Measurements from ENCODE around the gene CADPS.

CADPS gene

DNA sequence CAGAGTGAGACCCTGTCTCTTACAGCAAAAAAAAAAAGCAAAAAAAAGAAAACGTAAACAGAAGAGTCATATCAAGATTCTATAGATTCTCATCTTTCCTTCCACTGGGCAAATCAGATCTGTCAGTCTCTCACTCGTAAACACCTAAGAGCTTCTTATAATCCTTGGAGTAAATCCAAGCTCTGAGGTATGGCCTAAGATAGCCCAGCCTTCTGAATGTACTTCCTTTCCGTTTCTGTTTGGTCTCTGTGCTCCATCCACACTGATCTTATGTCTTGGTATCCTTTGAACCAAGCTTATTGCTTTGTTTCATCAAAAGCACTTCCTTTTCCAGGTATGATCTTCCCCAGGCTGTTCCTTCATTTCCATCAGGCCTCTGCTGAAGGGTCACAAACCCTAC is 137.8 kb downstream of the CADPS start:
- no peak for DNase-seq (ENCODE audit: low spot score)

DNA sequence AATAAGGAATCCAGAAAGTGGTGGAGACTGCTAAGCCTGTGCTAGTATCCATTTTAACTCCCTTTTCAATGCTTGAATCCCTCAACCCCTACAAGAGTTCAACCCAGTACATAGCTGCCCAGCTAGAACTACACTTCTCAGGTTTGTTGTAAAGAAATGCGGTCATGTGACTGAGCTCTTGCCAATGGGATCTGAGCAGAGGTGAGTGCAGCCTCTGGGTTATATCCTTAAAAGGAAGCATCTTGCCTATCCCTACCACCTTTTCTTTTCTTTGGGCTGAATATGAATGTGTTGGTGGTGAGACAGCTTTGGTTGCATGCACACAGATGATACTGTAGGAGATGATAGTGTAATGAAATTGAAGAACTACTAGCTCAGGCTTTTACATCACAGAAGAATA is 139.7 kb downstream of the CADPS start:
- no peak for DNase-seq (ENCODE audit: low spot score)

DNA sequence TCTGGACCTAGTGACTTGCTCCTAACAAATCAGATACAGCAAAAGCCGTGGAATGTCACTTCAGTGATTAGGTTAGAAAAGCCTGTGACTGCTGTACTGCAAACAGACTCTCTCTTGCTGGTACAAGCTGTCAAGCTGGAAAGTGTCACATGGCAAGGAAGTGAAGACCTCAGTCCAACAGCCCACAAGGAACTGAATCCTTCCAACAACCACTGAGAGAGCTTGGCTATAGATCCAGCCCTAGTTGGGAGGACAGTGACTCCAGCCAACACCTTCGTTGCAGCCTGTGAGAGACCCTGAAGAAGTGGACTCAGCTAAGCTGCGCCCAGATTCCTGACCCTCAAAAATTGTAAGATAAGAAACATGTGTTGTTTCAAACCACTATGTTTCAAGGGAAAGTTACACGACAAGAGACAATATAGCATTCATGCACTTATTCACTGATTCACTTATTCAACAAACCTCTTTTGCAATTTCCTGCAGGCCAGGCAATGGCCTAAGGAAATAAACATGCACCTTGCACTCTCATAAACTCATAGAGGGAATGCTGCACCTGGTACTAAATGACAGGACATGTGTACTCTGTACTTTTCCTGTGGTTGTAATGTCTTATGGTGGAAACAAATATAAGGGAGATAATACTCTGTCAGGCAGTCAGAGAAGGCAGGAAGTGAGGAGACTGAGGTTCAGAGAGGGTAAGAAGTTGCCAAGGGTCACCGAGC is 142.9 kb downstream of the CADPS start:
- no peak for DNase-seq (ENCODE audit: low spot score)

DNA sequence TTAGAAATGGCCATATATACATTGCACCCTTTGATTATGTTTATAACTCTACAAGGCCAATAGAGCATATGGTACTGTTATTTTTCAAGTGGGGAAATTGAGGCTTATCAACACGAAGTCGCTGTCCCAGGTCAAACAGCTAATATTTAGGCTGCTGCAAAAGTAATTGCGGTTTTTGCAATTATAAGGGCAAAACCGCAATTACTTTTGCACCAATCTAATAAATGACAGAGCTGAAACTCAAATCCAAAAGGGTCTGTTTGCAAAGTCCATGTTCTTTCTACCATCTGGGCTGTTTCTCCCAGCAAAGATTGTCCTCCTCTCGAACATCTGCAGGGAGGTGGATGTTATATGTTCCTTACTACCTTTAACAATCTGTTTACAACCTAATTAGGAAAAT is 147.2 kb downstream of the CADPS start:
- DNase-seq (ENCODE audit: low spot score): no peak

DNA sequence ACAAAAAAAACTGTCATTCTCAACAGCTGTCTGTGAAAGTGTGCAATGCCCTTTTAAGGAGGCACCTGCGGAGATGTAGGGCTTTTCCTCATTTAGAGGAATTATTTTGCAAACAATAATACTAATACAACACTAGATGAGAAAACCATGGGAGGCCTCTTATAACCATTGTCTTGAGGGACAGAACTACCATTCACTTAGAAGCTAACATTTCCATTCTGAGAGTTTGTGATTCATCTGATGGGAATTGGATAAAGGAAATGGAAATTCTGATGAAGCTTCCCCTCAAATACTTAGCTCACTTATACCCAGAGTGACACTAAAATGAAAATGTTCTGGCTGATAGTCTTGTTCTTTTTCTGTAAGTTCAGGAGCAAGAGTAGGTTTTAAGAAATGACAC is 147.7 kb downstream of the CADPS start:
- no peak for DNase-seq (ENCODE audit: low spot score)

DNA sequence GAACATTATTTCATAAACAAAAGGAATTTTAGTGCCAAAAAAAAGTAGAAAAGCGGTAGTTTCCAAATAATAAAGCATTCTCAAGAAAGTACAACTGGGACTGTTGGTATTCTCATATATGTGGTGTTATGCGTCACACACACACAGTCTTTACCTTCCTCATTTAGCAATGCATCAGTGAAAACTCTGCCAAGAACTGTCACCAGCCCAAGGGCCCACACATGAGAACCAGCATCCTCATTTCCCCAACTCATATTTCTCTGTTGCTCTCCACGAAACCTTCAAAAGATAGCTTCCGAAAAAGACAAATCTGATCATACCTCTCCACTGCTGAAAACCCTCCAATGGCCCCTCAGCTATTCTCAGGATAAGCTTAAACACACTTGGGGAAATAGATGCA is 150.7 kb downstream of the CADPS start:
- no peak for DNase-seq (ENCODE audit: low spot score)

DNA sequence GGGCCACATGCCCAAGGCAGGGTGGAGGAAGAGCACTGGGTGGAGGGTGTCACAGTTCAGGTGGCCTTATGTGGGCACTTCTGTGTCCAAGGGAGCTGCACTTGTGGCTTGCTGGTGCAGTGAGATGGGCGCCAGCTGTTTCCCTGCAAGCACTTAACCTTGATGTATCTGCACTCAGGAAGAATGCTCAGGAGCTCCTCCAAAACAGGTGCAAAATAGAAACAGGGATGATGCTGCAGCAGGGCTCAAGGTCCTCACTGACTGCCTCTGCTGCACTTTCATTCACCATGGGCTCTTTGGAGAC is 151.3 kb downstream of the CADPS start:
- DNase-seq (ENCODE audit: low spot score): no peak

DNA sequence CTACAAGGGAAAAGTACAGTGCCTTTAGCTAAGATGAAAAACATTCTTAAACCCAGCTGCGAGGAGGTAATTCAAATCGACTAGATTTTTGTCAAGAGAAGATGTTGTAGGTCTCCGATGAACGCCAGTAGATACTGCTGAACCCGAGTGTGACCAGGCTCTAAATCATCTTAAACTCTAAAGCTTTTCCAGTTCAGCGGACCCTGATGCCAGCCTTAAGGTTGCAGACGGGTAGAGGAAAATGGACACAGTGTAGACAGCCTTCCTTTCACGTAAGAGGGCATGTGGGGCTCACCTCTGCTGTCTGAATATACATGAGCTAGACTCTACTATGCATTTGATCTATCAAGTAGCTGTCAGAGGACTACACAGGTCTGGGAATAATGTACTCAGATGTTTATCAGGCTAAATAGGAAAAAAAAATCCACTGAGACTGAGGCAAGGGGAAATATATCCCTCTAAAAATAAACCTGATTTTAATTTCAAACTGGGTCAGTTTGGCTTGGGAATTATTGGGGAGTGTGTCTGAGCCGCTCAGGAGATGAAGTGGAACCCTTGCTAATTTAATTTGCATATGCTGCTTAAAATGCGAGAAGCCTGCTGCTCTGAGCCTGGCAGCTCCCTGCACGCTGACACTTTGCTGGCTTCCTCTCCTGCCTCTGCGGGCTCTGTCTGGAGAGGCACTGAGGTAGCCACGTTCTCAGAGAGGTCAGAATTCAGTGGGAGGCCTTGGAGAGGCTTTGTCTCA is 151.9 kb downstream of the CADPS start:
- no peak for DNase-seq (ENCODE audit: low spot score)

DNA sequence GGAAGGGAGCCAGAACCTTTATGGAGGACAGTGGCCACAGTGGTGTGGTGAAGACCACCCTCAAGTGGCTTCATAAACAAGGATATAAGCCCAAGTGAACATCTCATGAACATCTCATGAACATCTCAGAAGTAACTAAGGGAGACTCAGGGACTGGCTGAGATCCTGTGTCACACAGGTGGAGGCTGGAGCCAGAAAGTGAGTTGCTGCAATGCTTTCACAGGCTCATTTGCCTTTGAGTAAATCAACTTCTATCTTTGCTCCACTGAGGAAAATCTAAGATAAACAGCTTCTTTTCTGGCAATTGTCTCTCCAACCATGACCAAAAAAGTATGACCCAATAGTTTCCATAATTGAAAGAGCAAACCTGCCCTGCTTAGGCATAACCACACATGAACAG is 152.9 kb downstream of the CADPS start:
- DNase-seq (ENCODE audit: low spot score): no peak

DNA sequence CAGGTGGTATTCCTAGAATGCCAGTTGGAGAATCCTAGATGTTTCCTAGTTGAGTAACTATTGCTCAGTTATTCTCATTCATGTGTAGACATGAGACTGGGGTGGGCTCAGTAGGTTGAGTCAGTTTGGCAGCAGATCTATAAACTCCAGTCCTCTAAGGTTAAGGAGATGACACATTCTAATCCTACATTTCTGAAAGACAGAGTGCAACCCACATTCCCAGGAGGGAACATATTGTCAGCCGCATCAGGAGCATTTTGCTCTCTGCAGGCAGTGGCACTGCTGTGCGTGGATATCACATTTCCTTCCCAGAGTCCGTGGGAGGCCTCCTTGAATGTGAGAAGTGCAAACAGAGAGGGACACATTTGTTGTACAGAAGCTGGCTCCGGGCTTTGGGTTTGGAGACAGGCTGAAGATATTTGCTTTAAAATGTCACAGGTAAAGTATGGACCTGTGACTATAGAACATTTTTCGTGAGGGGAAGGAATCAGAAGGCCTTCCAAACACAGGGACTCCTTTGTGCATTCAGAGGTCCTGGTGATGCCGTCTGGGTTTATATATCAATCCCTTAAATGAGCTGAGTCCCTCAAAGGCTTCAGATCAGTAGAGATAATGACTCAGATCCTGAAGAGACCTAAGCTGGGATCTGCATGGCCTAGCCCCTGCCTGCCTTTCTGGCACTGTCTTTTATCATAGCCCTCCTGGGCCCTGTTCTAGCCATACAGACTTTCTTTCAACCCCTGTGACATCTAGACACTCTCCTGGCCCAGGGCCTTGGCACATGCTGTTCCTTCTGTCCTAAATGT is 156.5 kb downstream of the CADPS start:
- no peak for DNase-seq (ENCODE audit: low spot score)

DNA sequence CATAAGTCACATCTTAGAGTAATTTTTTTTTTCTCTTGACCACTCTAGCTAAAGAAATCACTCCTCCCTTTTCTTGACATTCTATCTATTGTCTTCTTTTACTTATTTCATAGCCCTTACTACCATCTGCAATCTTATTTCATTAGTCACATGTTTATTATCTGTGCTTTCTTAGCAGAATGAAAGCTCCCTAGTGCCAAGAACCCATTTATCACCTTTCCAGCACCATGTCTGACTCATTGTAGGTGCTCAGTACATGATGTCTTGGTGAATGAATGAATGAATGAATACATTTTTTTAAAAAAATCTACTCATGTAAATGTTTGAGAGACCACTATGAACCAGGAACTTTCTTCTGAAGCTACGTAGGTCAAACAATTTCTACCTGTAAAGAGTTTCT is 157.2 kb downstream of the CADPS start:
- DNase-seq (ENCODE audit: low spot score): no peak

DNA sequence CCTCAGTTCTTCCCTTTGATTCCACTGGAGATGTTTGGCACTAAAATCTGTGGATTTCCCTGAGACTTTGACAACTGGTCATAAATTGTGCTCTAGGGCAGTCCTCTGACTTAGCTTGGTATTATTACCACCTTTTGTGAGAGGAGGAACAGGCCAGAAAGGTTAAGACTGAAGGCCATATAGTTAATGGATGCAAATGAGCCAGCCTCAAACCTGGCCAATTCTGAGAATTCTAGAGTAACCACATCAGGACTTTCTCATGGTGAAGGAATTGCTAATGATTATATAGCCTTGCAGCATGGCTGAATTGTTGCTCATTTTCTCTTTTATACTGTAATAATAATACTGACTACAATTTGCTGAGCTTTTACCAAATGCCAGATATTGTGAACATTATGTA is 162.5 kb downstream of the CADPS start:
- DNase-seq (ENCODE audit: low spot score): no peak

DNA sequence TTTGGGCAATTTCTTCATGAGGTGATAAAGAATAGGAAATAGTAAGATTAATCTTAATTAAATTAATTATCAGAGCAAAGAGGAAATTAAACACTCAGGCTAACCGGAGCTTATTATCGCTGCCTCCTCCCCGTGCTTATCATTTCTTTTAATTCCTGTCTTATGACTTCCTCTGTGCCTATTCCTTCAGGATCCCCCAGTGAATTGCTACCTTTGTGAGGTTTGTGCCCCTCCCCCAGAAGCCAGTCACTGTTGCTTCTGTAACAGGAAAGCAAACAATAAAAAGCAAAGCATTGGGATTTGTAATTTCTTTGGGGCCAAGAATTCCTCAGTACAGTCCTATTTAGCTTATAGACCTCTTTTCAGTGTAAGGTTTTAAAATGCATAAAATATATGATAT is 164.5 kb downstream of the CADPS start:
- no peak for DNase-seq (ENCODE audit: low spot score)

DNA sequence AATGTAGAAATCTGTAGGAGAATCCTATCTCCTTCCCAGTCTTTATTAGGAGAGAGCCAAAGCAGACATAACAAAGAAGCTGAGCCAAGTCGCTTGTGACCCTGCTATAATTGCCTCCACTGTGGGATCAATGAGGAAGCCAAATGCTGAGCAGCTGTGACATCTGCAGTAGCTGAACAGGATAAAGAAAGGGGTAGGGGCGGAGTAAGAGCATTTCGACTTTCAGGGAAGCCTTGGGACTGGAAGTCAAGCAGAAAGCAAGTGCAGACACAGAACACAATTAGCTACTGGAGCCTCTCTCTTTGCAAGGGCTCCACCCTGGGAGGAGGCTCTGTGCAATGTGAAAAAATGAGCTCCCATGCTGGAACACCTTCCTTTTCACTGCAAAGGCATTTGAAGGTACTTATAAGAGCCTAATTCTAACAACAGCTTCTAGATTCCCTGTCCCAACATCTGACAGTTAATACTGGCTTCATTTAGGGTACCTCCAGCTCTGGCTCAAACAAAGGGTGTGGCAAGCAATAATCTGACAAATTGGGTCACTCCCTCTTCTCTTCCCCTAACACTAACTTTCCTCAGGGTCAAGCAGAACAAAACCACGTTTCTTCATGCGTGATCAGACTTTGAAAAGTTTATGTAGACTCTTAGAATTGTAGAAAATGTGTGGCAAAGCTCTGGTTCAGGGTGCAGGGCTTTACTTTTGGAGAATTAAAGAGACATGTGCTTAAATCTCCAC is 166.4 kb downstream of the CADPS start:
- no peak for DNase-seq (ENCODE audit: low spot score)

DNA sequence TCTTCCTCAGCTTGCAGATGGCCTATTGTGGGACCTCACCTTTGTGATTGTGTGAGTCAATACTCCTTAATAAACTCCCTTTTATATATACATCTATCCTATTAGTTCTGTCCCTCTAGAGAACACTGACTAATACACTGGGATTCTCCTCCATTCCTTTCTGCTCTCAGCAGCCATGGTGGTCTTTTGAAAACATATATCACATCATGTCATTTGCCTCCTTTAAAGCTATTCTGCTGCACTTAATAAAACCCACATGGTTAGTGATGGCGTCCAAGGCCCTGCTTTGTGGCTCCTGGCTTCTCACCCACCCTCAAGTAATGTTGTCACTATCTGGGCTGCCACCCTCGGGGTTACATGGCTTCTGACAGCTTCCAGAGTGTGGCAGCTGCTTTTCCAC is 169.5 kb downstream of the CADPS start:
- DNase-seq (ENCODE audit: low spot score): no peak

DNA sequence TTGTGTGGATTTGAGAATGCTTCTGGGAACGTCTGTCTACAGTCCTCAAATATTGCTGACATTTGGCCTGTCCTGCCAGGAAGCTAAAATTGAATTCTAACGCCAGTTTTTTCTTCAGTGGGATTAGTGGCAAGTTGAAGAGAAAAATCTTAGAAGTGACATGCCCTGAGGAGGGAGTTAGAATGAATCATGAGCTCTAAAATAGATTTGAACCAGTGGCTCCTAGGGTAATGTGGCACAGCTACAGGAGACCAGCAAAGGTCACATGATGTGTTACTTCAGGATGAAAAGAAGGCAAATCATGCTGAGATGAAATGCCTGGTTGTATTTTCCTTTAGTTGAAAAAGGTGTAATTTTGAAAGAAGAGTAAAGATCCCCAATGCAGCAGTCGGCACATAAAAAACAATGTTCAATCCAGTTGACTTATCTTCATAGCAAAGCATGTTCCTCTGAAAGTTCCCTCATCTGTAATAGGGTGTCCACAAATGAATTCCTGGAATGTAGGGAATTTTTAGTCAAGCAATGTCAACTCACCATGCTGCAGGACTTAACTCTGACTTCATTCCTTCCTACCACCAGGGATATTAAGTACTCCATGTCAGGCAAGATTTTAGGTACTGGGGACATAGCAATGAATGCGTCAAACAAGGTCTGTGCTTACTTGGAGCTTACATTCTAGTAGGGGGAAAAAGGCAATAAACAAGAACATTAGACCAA is 171.6 kb downstream of the CADPS start:
- no peak for DNase-seq (ENCODE audit: low spot score)

DNA sequence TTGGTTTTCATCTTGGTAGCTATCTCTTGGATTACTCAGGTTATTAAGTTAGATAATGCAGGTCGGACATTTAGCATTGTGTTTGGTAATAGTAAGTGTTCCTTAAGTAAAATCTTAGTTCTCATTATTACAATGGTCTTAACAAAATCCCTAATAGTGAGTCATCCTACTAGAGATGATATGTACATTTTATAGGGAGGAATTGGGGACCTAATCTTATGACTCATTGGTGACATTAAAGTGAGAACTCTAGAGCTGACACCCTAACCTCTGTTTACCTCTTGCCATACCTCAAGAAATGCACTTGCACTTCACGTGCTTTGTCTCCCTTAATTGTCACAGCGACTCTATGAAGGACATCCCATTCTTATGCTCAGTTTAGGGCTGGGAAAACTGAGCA is 174.9 kb downstream of the CADPS start:
- DNase-seq (ENCODE audit: low spot score): no peak

DNA sequence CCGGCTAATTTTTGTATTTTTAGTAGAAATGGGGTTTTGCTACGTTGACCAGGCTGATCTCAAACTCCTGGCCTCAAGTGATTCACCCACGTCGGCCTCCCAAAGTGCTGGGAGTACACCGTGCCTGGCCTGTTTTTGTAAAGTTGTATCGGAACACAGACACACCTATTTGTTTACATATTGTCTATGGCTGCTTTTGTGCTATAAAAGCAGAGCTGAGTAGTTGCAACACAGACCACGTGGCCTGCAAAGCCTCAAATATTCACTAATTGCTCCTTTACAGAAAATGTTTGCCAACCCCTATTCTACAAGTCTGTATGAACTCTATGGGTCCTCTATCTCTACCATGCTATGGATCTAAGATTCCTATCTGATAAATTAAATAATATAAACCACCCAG is 175.5 kb downstream of the CADPS start:
- no peak for DNase-seq (ENCODE audit: low spot score)

DNA sequence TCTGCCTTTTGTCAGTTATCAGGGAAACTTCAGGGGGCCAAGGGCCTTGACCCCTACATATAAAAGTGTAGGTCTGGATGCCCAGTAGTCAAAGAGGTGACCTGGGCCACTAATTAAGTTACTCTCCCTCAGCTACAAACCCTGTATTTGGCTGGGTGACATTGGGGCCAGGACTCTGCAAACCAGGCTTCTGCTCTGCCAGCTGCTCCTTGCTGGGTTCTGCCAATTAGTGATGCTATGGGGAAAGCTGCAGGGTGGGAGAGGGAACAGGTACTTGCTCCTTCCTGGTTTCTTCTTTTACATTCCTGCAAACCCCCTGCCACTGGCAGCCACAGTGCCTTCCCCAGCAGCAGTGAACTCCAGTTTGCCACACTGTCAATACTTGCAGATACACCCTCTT is 179.2 kb downstream of the CADPS start:
- DNase-seq (ENCODE audit: low spot score): no peak

DNA sequence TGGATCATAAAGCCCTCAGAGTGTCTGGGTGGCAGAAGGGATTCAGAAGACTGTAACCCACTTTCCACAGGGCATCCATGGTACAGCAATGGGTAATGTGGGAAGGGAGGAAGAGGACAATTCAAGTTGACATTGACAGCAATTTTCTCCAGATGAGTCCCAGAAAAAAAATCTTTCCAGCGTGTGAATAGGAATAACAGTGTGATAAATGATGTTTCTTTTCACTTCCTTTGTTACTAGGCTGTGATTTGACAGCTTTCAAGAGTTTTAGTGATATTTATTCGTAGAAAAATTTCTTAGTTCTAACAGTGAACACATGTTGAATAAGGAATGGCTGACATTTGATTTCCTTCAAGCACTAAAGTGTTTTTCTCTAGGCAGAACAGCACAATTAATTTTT is 186.4 kb downstream of the CADPS start:
- no peak for DNase-seq (ENCODE audit: low spot score)

DNA sequence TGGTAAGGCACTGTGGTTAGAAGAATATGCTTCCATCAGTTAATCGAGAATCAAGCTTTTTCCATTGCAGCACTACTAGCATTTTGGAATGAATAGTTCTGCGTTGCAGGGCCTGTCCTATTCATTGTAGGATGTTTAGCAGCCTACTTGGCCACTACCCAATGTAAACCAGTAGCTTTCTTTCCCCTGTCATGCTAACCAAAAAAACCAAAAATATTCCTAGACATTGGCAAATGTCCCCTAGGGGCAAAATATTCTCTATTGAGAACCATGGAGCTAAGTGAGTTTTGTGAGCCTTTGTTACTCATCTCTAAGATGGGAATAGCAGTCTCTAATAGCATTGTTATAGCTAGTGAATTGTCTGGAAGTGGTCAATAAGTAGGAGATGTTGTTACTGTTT is 187.2 kb downstream of the CADPS start:
- DNase-seq (ENCODE audit: low spot score): no peak
